ENCODE results near the gene TCP10L.

DNA sequence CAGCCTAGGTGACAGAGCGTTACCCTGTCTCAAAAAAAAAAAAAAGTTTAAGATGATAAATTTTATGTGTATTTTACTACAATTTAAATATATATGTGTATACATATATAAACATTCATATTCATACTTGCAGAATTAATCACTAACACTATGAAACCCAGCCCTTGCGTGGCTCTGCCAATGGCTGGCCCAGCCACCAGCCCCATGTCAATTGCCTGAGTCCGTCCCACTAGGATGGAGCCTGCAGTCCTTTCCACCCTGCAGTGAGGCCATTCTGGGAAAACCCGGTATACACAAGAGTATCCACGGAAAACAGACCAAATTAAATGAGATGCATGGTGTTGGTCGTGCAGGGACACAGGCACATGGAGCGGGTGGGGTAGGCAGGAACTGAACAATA lies 49.7 kb downstream of the TCP10L start:
- TF ChIP-seq, protein P1, sequence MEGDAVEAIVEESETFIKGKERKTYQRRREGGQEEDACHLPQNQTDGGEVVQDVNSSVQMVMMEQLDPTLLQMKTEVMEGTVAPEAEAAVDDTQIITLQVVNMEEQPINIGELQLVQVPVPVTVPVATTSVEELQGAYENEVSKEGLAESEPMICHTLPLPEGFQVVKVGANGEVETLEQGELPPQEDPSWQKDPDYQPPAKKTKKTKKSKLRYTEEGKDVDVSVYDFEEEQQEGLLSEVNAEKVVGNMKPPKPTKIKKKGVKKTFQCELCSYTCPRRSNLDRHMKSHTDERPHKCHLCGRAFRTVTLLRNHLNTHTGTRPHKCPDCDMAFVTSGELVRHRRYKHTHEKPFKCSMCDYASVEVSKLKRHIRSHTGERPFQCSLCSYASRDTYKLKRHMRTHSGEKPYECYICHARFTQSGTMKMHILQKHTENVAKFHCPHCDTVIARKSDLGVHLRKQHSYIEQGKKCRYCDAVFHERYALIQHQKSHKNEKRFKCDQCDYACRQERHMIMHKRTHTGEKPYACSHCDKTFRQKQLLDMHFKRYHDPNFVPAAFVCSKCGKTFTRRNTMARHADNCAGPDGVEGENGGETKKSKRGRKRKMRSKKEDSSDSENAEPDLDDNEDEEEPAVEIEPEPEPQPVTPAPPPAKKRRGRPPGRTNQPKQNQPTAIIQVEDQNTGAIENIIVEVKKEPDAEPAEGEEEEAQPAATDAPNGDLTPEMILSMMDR (IDR thresholded peaks at IDR 0.05) = no peak
- TF ChIP-seq POLR2A (IDR thresholded peaks at IDR 0.05) = no peak
